HUES64 (cell line): ENCODE measurements around the gene MYH9.

Experiments
- H3K27ac ChIP-seq: 2 replicates; pipeline ENCODE4 v1.7.0; 2013; ENCODE audit warnings: low read depth, low read length, inconsistent platforms
- H3K27me3 ChIP-seq: 2 replicates; pipeline ENCODE4 v1.6.1; 2013; ENCODE audit warnings: mild to moderate bottlenecking, low read length; ENCODE audit not compliant: insufficient read depth
- H3K36me3 ChIP-seq: 2 replicates; pipeline ENCODE4 v1.6.1; 2013; ENCODE audit warnings: mild to moderate bottlenecking, low read length; ENCODE audit not compliant: insufficient read depth
- H3K4me1 ChIP-seq: 2 replicates; pipeline ENCODE4 v1.6.1; 2013; ENCODE audit warnings: mild to moderate bottlenecking, low read length, moderate library complexity; ENCODE audit not compliant: insufficient read depth
- H3K4me3 ChIP-seq: 2 replicates; pipeline ENCODE4 v1.5.1; 2013; ENCODE audit warnings: mild to moderate bottlenecking, low read length, moderate library complexity
- H3K9ac ChIP-seq: 2 replicates; pipeline ENCODE4 v1.6.1; 2013; ENCODE audit warnings: mild to moderate bottlenecking, low read depth, low read length
- H3K9me3 ChIP-seq: 2 replicates; pipeline ENCODE4 v1.6.1; 2013; ENCODE audit warnings: low read depth, low read length; ENCODE audit not compliant: insufficient read depth
- WGBS: fragments of 150-250, 120-280 bp; methylation state at CpG from one replicate; pipeline ENCODE4 v1.1.7; 2013; ENCODE audit warnings: missing lambda C conversion rate; 5-methylcytosine and 5-hydroxymethylcytosine counted together

MYH9 gene

GRCh38 chr22:36362932-36363331 is 24.8 kb downstream of the MYH9 start:
- WGBS = 100% methylated on average over 2 of the region's 2 CpGs
- no peaks in the 10 kb centered on the region for H3K27me3 ChIP-seq
- peaks cover 69% of the 10 kb centered on the region for H3K4me1 ChIP-seq
- peak overlapping the region; percentile 45 for H3K27ac ChIP-seq
- H3K4me3 ChIP-seq = no peak overlapping the region
- no peaks in the 10 kb centered on the region for H3K9me3 ChIP-seq
- peaks cover 17% of the 10 kb centered on the region; the same call in 1 of the 2 replicates for H3K36me3 ChIP-seq
- no peak overlapping the region; the same call in 1 of the 2 replicates for H3K9ac ChIP-seq

- WGBS = 88% methylated on average over 4 of the region's 4 CpGs
- no peak overlapping the region for H3K27ac ChIP-seq
- H3K4me3 ChIP-seq = no peak overlapping the region
- peaks cover 68% of the 10 kb centered on the region for H3K4me1 ChIP-seq
- no peaks in the 10 kb centered on the region for H3K27me3 ChIP-seq
- H3K9me3 ChIP-seq = no peaks in the 10 kb centered on the region
- no peak overlapping the region for H3K9ac ChIP-seq
- H3K36me3 ChIP-seq = peaks cover 15% of the 10 kb centered on the region; the same call in 1 of the 2 replicates
Measured at GRCh38 chr22:36362075-36362474, 25.7 kb downstream of the MYH9 start.

- Histone ChIP-seq H3K9me3 (no peaks in the 10 kb centered on the region), H3K27me3 (no peaks in the 10 kb centered on the region), H3K4me3 (no peak overlapping the region), H3K9ac (peak overlapping the region; percentile 1), H3K27ac (peak overlapping the region; percentile 78), H3K4me1 (peaks cover 62% of the 10 kb centered on the region), H3K36me3 (peaks cover 13% of the 10 kb centered on the region; the same call in 1 of the 2 replicates)
- 67% methylated on average over 5 of the region's 5 CpGs for WGBS
Measured at GRCh38 chr22:36360871-36361383, 26.8 kb downstream of the MYH9 start.

- H3K36me3 ChIP-seq = peaks cover 13% of the 10 kb centered on the region; the same call in 1 of the 2 replicates
- H3K9ac ChIP-seq = no peak overlapping the region
- peaks cover 67% of the 10 kb centered on the region for H3K4me1 ChIP-seq
- WGBS = 81% methylated on average over 3 of the region's 3 CpGs
- no peaks in the 10 kb centered on the region for H3K27me3 ChIP-seq
- H3K27ac ChIP-seq = peak overlapping the region; percentile 69; the same call in 1 of the 2 replicates
- H3K9me3 ChIP-seq = no peaks in the 10 kb centered on the region
- no peak overlapping the region for H3K4me3 ChIP-seq
Measured at GRCh38 chr22:36360011-36360410, 27.8 kb downstream of the MYH9 start.

GRCh38 chr22:36359470-36359996 is 28.2 kb downstream of the MYH9 start:
- 94% methylated on average over 3 of the region's 3 CpGs for WGBS
- no peaks in the 10 kb centered on the region for H3K9me3 ChIP-seq
- peaks cover 65% of the 10 kb centered on the region for H3K4me1 ChIP-seq
- no peaks in the 10 kb centered on the region for H3K27me3 ChIP-seq
- no peak overlapping the region for H3K9ac ChIP-seq
- peak overlapping the region; percentile 64 for H3K27ac ChIP-seq
- H3K4me3 ChIP-seq = no peak overlapping the region
- peaks cover 13% of the 10 kb centered on the region; the same call in 1 of the 2 replicates for H3K36me3 ChIP-seq

- peaks cover 8% of the 10 kb centered on the region; the same call in 1 of the 2 replicates for H3K36me3 ChIP-seq
- H3K9me3 ChIP-seq = no peaks in the 10 kb centered on the region
- WGBS = 94% methylated on average over 9 of the region's 9 CpGs
- peak overlapping the region; percentile 64; the same call in 1 of the 2 replicates for H3K27ac ChIP-seq
- H3K4me3 ChIP-seq = no peak overlapping the region
- H3K4me1 ChIP-seq = peaks cover 58% of the 10 kb centered on the region
- no peaks in the 10 kb centered on the region for H3K27me3 ChIP-seq
- H3K9ac ChIP-seq = no peak overlapping the region
Measured at GRCh38 chr22:36358533-36359469, 29.0 kb downstream of the MYH9 start.

GRCh38 chr22:36356708-36357624 is 30.8 kb downstream of the MYH9 start:
- H3K4me1 ChIP-seq = peaks cover 61% of the 10 kb centered on the region
- peaks cover 8% of the 10 kb centered on the region; the same call in 1 of the 2 replicates for H3K36me3 ChIP-seq
- peak overlapping the region; percentile 28; the same call in 1 of the 2 replicates for H3K27ac ChIP-seq
- H3K27me3 ChIP-seq = no peaks in the 10 kb centered on the region
- H3K9ac ChIP-seq = no peak overlapping the region
- no peaks in the 10 kb centered on the region for H3K9me3 ChIP-seq
- WGBS = 95% methylated on average over 25 of the region's 25 CpGs
- H3K4me3 ChIP-seq = no peak overlapping the region

- peaks cover 62% of the 10 kb centered on the region for H3K4me1 ChIP-seq
- no peaks in the 10 kb centered on the region for H3K27me3 ChIP-seq
- 0 out of 2 replicates have a peak overlapping the region, but pooled peaks have one; percentile 38 for H3K27ac ChIP-seq
- H3K9ac ChIP-seq = no peak overlapping the region; the same call in 1 of the 2 replicates
- H3K9me3 ChIP-seq = no peaks in the 10 kb centered on the region
- WGBS = 93% methylated on average over 6 of the region's 6 CpGs
- H3K36me3 ChIP-seq = peaks cover 8% of the 10 kb centered on the region; the same call in 1 of the 2 replicates
- H3K4me3 ChIP-seq = no peak overlapping the region
Measured at GRCh38 chr22:36355894-36356293, 31.9 kb downstream of the MYH9 start.

- no peaks in the 10 kb centered on the region for H3K9me3 ChIP-seq
- H3K9ac ChIP-seq = no peak overlapping the region; the same call in 1 of the 2 replicates
- 86% methylated on average over 5 of the region's 6 CpGs for WGBS
- H3K4me3 ChIP-seq = no peak overlapping the region
- peaks cover 8% of the 10 kb centered on the region; the same call in 1 of the 2 replicates for H3K36me3 ChIP-seq
- H3K4me1 ChIP-seq = peaks cover 63% of the 10 kb centered on the region
- H3K27me3 ChIP-seq = no peaks in the 10 kb centered on the region
- peak overlapping the region; percentile 38 for H3K27ac ChIP-seq
Measured at GRCh38 chr22:36355362-36355761, 32.4 kb downstream of the MYH9 start.

GRCh38 chr22:36352803-36353507 is 34.8 kb downstream of the MYH9 start:
- Histone ChIP-seq H3K27me3 (no peaks in the 10 kb centered on the region), H3K27ac (peak overlapping the region; percentile 36; the same call in 1 of the 2 replicates), H3K9ac (no peak overlapping the region), H3K4me3 (no peak overlapping the region), H3K9me3 (no peaks in the 10 kb centered on the region), H3K4me1 (peaks cover 50% of the 10 kb centered on the region), H3K36me3 (peaks cover 13% of the 10 kb centered on the region)
- WGBS = 91% methylated on average over 16 of the region's 16 CpGs
